ENCODE data around the gene CANT1.

Gene CANT1

GRCh38 chr17:78944026-78944425 is 65.5 kb downstream of the CANT1 start:
- no peak for TF ChIP-seq CTCF (IDR thresholded peaks at IDR 0.05; ENCODE audit: poor library complexity, severe bottlenecking)
- no peak for DNase-seq (ENCODE audit: low spot score)
- ATAC-seq (ENCODE audit: low read depth), result no peak

More at GRCh38 chr17:78944026-78944425, 65.5 kb downstream of the CANT1 start:
- H3K27me3 ChIP-seq (ENCODE audit: insufficient read depth, poor library complexity, severe bottlenecking), result no peaks in the 10 kb centered on the region
- H3K4me1 ChIP-seq (ENCODE audit: insufficient read depth, poor library complexity, severe bottlenecking), result peaks cover 9% of the 10 kb centered on the region
- H3K36me3 ChIP-seq (ENCODE audit: low read depth), result no peaks in the 10 kb centered on the region
- no peaks in the 10 kb centered on the region for H3K9me3 ChIP-seq (ENCODE audit: severe bottlenecking)
- no peak overlapping the region for H3K27ac ChIP-seq (ENCODE audit: poor library complexity, severe bottlenecking)
- no peak overlapping the region for H3K4me3 ChIP-seq (ENCODE audit: severe bottlenecking)
